ENCODE measurements around the gene ZNF3.

The ZNF3 gene

GRCh38 chr7:100107890-100108289 is 26.4 kb upstream of the ZNF3 start:
- no peak for DNase-seq

- DNase-seq, result no peak
Measured at GRCh38 chr7:100107125-100107737, 25.7 kb upstream of the ZNF3 start.

GRCh38 chr7:100106633-100107032 is 25.1 kb upstream of the ZNF3 start:
- no peak for DNase-seq

DNA sequence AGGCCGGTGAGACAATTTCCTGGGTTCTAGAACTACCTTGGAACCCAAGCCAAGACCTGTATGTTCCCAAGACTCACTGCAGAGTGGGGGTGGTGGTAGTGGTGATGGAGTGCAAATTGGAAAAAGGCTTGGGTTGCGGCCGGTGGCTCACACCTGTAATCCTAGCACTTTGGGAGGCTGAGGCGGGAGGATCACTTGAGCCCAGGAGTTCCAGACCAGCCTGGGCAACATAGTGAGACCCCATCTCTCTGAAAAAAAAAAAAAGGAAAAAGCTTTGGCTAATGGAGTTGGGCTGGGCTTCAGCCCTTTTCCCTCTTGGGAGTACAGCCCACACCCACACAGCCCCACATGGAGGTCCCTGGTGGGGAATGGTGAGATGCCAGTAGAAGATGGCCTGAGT is 24.0 kb upstream of the ZNF3 start:
- no peak for DNase-seq

DNA sequence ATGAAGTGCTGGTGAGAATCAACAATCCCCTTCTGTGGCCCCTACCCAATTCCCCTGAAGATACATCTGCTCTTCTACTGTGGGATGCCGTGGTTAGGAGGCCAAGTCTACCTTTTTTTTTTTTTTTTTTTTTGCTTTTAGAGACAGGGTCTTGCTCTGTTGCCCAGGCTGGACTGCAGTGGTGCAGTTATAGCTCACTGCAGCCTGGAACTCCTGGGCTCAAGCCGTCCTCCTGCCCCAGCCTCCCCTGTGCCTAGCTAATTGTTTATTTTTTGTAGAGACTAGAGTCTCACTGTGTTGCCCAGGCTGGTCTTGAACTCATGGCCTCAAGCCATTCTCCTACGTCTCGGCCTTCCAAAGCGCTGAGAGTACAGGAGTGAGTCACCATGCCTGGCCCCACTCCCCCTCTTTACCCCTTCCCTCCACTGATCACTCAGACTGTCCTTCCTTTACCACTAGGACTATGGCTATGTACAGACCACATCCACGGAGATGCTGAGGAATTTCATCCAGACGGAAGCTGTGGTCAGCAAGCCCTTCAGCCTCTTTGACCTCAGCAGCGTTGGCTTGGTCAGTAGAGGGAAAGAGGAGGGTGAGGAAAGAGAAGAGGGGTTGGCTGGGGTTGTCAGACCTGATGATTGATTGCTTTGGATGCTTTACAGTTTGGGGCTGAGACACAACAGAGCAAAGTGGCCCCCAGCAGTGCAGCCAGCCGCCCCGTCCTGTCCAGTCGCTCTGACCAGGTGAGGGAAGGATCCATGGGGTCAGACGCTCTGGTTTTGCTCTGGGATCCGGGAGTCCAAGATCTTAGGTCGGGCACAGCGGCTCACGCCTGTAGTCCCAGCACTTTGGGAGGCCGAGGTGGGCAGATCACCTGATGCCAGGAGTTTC is 21.7 kb upstream of the ZNF3 start:
- DNase-seq, result no peak

- peak; percentile 53 for DNase-seq
Measured at GRCh38 chr7:100101016-100101862, 19.7 kb upstream of the ZNF3 start, which contains the start of the genes AP4M1 and MCM7. Gene AP4M1, plus strand, starts transcription at chr7:100101643. Its CDS starts 72 bp downstream, at chr7:100101715. Gene MCM7, minus strand, starts transcription at chr7:100101397. Its CDS starts 103 bp downstream, at chr7:100101294.

DNA sequence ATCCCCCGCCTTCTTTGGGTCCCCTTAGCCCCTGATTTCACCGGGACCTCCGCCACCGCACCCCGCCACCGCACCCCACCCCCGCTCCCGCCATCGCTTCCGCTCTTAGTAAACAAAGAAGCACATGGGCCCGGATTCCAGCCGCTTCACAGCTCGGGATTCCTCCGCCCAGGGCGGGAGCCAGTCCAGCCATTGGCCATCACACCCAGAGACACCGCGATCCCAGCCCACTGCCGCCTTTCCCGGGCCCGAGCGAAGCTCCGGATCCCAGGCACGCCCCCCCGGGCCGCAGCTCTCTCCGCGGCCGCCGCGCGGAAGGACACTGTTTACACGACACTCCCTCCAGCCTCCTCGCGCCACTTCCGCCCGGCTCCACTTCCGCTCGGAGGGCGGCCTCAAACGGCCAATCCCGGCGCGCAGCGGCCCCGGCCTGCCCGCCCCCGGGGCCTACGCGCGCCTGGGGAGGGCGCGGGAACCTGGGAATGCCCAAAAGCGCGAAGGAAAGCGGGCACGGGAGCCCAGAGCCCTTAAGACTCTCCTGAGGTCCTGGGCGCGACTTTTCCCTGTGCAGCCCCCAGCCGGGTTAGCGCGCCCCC is 19.0 kb upstream of the ZNF3 start:
- DNase-seq, result peak; percentile 9

GRCh38 chr7:100099452-100099851 is 17.9 kb upstream of the ZNF3 start:
- DNase-seq, result no peak

DNA sequence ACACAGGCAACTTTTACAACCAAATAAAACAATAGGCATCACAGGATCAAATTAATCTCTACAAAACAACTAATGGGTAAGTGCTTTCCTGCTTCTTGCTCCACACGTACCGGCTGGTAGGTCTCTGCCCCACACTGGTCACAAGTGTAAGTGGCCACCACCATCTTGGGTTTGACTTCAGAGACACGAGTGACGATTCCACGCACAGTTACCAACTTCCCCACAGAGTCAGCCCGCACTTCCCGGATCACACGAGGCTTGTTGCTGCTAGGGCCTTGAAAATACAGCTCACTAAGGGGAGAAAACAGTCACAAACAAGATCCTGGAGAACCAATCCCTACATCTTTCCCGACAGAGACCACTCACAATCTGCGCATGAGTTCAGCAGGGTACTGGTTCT is 17.4 kb upstream of the ZNF3 start:
- no peak for DNase-seq

GRCh38 chr7:100095704-100096103 is 14.2 kb upstream of the ZNF3 start:
- no peak for DNase-seq

- DNase-seq, result no peak
Measured at GRCh38 chr7:100095289-100095688, 13.8 kb upstream of the ZNF3 start.

GRCh38 chr7:100093925-100094486 is 12.5 kb upstream of the ZNF3 start:
- no peak for DNase-seq

DNA sequence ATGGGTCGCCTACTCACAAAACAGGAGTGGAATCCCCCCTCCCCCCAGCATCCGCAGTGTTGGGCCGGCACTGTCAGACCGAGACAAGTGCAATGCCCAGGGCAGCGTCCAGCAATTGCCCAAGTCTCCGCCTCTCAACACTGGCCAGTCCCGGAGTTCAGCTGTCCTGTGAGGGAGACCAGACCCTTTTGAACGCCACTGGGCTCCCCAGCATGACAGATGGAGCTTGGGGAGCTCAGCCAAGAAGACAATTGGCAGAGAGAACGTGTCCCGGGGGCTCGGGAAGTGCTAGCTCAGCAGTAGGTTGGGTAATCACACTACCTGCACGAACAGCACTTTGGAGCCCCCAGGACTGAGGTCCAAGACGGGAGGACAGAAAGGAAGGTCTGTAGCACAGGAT is 12.0 kb upstream of the ZNF3 start:
- no peak for DNase-seq

DNA sequence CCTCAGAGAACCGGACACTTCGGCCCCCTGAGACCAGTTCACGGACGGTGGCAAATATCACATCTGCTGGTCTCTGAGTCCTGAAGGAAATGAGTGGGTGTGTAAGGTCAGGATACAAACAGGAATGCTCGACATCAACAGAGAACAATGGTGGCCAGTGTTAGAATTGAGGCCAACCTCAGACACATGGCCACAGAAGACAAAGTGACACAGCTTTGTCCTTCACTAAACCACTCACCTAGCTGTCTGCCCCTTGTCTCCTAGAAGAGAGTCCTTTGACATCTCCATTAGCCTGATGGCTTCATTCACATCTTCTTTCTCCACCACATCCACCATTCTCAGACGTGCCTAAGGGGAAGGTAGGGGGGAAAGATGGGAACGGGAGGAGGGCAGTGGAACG is 11.5 kb upstream of the ZNF3 start:
- no peak for DNase-seq

DNA sequence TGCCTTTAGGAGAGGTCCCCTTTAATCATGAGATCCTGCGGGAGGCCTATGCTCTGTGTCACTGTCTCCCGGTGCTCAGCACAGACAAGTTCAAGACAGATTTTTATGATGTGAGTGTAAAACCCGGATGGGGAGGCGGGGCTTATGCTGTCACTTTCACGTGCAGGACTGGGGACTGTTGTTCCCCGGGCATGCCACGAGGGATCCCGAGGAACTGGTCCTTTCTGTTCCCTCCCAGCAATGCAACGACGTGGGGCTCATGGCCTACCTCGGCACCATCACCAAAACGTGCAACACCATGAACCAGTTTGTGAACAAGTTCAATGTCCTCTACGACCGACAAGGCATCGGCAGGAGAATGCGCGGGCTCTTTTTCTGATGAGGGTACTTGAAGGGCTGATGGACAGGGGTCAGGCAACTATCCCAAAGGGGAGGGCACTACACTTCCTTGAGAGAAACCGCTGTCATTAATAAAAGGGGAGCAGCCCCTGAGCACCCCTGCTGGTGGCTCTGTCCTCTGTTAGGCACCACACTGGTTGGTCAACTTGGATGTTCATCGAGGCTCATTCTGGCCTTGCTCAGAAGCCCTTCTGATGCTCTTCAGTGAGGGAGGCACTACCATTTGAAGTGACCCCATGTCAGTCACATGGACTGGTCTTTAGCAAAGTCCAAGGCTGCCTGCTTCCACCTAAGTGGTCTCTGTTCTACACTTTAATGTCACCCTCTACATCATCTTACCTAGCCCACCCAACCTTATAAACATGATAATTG is 10.1 kb upstream of the ZNF3 start:
- DNase-seq, result no peak

DNA sequence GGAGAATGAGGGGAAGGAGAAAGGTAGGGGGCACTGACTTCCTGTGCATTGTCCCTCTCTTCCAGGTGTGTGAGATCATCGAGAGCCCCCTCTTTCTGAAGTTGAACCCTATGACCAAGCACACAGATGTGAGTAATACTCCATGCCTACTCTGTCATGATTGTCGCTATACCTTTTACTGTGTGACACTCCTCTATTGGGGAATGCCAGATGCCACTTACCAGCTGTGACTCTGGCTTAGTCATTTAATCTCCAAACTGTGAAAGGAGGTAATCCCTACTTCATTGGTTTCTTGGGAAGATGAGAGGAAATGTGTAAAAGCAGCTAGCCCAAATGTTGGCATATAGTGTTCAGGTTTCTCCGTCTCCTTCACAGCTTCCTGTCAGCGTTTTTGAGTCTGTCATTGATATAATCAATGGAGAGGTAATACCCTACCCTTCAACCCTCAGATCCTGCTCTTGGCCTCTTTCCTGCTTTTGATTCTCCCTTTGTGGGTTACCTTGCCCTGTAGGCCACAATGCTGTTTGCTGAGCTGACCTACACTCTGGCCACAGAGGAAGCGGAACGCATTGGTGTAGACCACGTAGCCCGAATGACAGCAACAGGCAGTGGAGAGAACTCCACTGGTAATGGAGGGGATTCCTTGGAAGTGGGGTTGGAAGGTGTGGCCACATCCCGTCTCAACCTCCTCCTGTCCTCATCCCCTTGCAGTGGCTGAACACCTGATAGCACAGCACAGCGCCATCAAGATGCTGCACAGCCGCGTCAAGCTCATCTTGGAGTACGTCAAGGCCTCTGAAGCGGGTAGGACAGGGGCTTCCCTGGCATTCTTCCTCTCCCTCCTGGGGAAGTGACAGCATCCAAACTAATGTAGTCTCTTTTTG is 9.2 kb upstream of the ZNF3 start:
- DNase-seq, result no peak

DNA sequence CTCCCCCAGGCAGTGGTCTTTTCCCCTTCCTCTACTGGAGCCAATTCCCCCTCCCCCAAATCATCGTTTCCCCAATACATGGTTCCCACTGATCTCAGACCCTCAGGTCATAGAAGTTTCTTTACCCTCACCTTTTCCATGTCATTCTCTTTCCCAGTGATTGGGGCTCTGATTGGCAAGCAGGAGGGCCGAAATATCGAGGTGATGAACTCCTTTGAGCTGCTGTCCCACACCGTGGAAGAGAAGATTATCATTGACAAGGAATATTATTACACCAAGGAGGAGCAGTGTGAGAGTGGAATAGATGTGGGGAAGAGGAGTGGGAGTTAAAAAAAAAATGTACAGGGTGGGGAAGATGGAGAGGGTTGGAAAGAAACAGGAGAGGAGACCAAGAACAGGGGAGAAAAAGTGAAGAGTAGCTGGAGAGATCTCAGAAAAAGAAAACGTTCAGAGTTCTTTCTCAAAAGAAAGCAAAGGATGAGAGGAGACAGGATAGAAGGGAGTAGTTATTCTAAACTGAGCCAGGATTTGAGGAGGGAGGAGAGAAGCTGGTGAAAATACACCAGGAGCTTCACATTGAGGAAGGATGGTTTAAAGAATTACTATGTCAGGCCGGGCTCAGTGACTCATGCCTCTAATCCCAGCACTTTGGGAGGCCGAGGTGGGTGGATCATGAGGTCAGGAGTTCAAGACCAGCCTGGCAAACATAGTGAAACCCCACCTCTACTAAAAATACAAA is 8.1 kb upstream of the ZNF3 start:
- DNase-seq, result no peak

DNA sequence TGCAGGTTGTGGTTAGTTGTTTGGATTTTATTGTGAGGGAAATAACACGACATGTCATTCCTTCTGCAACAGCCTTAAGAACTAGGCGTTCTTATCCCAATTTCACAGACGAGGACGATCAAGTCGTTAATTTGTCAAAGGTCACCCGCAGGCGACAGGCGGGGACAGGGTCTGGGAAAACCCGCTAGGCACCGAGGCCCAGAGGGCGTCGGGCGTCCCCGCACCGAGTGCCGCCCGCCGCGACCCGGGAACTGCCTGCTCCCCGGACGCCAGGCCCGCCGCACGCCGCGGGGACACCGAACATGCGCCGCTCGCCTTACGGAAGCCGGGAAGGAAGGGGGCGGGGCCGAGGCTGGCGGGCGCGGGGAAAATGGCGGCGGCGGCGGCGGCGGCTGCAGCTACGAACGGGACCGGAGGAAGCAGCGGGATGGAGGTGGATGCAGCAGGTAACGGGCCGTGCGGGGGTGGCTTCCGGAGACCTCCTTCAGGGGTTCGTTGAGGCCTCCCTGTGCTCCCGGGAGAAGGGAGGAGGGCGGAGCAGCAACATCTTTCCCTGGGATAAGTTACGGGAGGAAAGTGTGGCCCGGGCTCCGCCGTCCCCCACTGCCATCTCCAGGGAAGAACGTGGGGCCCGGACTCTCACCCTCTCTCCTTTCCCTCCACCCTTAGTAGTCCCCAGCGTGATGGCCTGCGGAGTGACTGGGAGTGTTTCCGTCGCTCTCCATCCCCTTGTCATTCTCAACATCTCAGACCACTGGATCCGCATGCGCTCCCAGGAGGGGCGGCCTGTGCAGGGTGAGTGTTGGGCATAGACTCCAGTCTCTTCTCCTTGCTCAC is 7.3 kb upstream of the ZNF3 start, which contains the start of gene COPS6:
COPS6 (plus strand) TSS at position 349 of the 837 bp plus-strand sequence; CDS start at position 371, 22 bp downstream.
- DNase-seq, result peak; percentile 10

GRCh38 chr7:100088095-100088620 is 6.6 kb upstream of the ZNF3 start:
- DNase-seq, result no peak

Measured in KG1 (cell line).